Glomerular endothelial cell (primary cell): ENCODE measurements around the gene ADK. TPM values are rescaled to one million over a fixed set of nuclear protein-coding genes. Genes with fewer than 3 reads are reported as not detected.
"Not testable (repeated sequence)": the region's sequence is repeated elsewhere in the genome, so short reads cannot be mapped to it uniquely, and the experiment has no call there.

Source experiments
- DNase-seq: peaks from one replicate; pipeline ENCODE4 v3.0.0-alpha.2; 2011; ENCODE audit warnings: low read depth, low spot score; ENCODE audit errors: extremely low read depth
- total RNA-seq: library from RNA; depleted of rRNA; stranded (reverse); fragments of >200 nt; gene quantifications from 2 replicates; pipeline ENCODE4 v1.2.3, GENCODE V29; 2015

Gene ADK
- total RNA-seq, 1 donor from 2014 or later: 23.9 TPM

DNA sequence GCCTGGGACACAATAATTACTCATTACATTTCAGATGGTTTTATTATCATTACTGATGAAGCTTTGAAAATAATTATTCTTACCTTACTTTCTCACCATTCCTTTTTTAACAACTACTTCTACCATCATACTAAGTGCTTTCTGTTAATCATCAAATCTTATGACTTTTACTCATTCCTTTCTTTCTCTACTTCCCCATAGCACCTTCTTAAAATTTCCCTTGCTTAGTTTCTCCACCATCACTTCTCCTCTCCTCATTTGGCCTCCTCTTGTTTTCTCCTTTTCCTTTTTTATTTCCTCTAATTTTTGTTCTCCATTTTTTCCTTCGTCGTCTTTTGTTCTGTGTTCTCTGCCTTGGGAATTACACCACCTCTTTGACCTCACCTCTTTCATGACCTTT lies 372.2 kb downstream of the ADK start:
- no peak for DNase-seq

DNA sequence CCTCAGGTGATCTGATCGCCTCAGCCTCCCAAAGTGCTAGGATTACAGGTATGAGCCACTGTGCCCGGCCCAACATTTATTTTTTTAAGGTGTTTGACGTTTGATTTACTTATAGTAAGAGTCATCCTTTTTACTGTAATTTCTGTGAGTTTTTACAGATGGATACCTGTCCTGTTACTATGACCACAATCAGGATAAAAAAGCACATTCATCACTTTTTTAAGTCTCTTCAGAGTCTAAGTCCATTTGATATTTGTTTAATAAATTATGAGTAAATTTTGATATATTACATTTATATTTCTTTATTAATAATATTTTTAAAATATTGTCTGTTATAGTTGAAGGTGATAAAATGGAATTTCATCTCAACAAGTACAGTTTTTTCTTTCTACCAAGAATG lies 374.9 kb downstream of the ADK start:
- no peak for DNase-seq

GRCh38 chr10:74527611-74528010 lies 376.6 kb downstream of the ADK start:
- not testable (repeated sequence) for DNase-seq

GRCh38 chr10:74529205-74529604 lies 378.2 kb downstream of the ADK start:
- no peak for DNase-seq

DNA sequence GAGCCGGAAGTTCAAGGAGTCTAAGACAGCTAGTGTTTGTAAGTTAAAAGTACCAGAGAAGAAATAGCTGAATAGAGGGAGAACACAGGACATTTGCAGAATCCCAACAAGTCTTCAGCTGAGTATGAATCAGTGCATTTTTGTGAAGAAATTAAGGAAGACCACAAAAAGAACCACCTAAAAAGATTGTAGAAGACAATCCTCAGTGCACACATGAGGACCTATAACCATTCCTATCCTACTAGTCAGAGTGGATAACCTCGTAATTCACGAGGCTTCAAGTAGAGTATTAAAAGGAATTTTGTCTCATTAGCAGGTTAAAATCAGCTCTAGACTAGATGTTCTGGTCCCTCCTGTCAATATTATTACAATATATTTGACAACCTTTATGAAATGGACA lies 380.0 kb downstream of the ADK start:
- DNase-seq: no peak

DNA sequence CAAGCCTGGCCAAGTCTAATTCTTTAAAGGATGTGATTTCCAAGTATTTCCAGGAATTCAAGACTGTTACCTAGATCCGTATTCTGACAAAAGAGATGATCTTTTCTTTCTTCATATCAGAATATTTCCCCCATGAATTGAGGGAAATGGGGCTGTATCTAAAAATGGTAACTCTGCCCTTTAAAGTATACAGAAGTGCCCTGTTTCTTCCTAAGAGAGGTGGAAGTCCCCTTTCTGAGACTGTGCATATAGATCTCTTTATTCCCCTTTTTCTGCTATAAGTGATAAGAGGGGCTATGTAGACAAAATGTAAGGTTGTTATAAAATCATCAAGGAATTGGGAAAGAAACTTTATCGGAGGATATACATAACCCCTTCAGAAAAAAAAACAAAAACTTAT lies 388.3 kb downstream of the ADK start:
- DNase-seq: no peak

DNA sequence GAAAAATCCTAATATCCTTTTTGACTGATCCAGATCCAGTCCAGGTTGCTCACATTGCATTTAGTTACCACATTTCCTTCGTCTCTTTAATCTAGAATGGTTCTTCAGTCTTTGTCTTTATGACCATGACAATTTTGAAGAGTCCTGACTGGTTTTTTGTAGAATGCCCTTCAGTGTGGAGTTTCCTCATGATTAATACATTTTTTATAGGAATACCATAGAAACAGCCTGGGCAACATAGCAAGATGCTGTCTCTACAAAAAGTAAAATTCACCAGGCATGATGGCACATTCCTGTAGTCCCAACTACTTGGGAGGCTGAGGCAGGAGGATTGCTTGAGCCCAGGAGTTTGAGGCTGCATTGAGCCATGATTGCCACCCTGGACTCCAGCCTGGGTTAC lies 390.4 kb downstream of the ADK start:
- no peak for DNase-seq

- no peak for DNase-seq
Measured at GRCh38 chr10:74542077-74542476, 391.1 kb downstream of the ADK start.

DNA sequence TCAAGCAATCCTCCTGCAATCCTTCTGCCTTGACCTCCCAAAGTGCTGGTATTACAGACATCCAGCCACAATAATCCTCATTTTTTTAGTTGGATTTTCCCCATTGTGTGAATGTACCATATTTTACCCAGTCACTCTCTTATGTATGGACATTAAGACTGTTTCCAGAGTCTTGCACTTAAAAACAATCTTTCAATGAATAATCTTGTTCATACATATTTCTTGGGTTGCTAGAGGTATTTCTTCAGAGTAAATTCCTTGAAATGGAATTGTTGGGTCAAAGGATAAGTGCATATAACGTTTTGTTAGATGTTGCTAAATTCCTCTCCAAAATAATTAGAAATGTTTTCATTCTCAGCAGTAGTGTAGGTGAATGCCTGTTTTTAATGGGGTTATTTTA lies 392.3 kb downstream of the ADK start:
- no peak for DNase-seq

GRCh38 chr10:74544106-74544505 lies 393.1 kb downstream of the ADK start:
- no peak for DNase-seq

GRCh38 chr10:74548676-74549075 lies 397.7 kb downstream of the ADK start:
- DNase-seq: no peak

- no peak for DNase-seq
Measured at GRCh38 chr10:74556072-74556705, 405.2 kb downstream of the ADK start.

DNA sequence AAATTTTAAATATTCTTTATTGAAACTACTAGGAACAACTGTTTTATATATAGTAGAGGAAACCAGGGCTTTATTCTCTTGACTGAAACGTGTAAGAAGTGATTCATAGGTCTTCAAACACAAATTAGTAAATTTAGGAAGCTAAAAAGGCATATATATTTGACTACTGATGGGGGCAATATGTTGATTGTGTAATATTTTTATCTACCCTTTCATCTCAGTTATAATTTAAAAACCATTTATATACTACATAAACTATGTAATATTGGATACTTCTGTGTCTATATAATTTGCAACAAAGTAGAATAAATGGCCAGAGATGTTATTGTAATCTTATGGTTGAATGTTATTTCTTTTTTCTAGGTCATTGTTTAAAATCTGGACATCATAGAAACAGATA lies 406.1 kb downstream of the ADK start:
- DNase-seq: no peak

- no peak for DNase-seq
Measured at GRCh38 chr10:74558403-74558802, 407.4 kb downstream of the ADK start.

GRCh38 chr10:74558897-74559296 lies 407.9 kb downstream of the ADK start:
- no peak for DNase-seq

DNA sequence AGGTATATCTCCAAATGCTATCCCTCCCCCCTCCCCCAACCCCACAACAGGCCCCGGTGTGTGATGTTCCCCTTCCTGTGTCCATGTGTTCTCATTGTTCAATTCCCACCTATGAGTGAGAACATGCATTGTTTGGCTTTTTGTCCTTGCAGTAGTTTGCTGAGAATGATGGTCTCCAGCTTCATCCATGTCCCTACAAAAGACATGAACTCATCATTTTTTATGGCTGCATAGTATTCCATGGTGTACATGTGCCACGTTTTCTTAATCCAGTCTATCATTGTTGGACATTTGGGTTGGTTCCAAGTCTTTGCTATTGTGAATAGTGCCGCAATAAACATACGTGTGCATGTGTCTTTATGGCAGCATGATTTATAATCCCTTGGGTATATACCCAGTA lies 417.9 kb downstream of the ADK start:
- not testable (repeated sequence) for DNase-seq

DNA sequence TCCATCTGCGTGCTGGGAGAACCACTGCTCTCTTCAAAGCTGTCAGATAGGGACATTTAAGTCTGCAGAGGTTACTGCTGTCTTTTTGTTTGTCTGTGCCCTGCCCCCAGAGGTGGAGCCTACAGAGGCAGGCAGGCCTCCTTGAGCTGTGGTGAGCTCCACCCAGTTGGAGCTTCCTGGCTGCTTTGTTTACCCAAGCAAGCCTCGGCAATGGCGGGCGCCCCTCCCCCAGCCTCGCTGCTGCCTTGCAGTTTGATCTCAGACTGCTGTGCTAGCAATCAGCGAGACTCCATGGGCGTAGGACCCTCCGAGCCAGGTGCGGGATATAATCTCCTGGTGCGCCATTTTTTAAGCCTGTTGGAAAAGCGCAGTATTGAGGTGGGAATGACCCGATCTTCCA lies 422.5 kb downstream of the ADK start:
- DNase-seq: not testable (repeated sequence)

DNA sequence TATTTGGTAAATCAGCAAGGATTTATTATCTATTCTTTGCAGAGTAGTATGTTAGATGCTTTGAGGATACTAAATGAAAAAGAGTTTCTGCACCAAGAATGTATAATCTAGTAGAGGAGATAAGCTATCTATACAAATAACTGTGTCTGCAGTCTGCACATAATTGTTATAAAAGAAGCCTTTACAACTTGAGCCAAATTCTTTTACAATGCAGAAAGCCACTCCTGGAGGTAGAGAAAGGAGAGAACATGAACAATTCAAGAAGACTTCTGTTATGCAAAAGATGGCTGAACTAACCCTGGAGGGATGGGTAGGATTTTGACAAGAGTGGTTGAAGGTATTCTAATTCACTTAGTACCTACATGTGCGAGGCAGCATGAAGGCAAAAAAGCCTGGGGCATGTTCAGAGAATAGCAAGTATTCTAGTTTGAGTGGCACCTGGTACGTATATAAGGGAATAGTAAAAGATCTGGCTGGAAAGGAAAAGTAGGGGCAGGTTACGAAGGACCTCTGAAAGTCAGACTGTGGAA lies 424.2 kb downstream of the ADK start:
- no peak for DNase-seq

GRCh38 chr10:74575912-74576311 lies 424.9 kb downstream of the ADK start:
- no peak for DNase-seq

DNA sequence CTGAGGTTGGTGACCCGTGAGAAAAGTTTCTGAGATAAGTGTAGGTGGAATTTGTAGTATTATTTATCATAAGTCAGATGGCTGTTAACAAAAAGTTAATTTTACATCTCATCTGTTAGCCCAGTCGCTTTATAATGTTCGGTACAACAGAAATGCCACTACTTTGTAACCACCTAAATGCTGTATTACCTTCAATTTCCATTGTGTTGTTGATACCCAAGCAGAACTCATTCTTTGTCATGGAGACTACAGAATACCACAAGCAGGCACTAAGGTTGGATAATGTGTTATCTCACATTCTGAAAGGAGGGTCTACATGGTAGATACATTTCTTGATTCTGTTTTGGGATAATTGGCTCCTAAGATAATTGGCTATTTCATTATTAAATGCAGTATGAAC lies 425.6 kb downstream of the ADK start:
- DNase-seq: no peak

DNA sequence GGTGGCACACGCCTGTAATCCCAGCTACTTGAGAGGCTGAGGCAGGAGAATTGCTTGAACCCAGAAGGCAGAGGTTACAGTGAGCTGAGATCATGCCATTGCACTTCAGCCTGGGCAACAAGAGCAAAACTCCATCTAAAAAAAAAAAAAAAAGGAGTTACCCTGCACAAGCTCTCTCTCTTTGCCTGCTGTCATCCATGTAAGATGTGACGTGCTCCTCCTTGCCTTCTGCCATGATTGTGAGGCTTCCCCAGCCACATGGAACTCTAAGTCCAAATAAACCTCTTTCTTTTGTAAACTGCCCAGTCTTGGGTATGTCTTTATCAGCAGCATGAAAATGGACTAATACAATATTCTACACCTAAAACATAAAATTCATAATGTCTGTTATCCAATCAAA lies 429.4 kb downstream of the ADK start:
- DNase-seq: not testable (repeated sequence)

GRCh38 chr10:74582566-74582965 lies 431.5 kb downstream of the ADK start:
- no peak for DNase-seq
